DMS 273 (cell line): ENCODE results near the gene GADL1.

Source experiments
- DNase-seq: peaks from one replicate; lab custom pipeline; 2025; ENCODE audit not compliant: unreplicated experiment; lab: John Stamatoyannopoulos, UW

Gene GADL1

GRCh38 chr3:30878862-30879261 lies 15.6 kb downstream of the GADL1 start:
- DNase-seq: no peak

- no peak for DNase-seq
These were observed 19.0 kb downstream of the GADL1 start for GRCh38 chr3:30875505-30875904.

- no peak for DNase-seq
These were observed 20.8 kb downstream of the GADL1 start for GRCh38 chr3:30873671-30874070.

DNA sequence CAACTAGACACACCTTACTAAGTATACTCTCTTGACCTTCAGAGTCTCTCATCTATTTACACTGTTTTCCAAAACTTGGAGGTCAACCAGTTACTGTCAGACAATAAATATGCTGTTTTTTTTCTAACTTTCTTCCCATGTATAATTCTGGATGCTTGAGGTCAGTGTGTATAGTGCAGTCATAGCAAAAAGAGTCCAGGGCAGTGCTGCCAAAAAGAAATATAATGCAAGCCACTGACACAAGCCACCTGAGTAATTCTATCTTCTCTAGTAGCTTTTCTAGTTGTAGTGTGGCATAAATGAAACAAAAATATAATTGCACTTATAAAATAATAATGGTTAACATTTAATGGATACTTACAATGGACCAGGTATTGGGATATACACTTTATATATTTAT lies 21.6 kb downstream of the GADL1 start:
- no peak for DNase-seq

GRCh38 chr3:30871720-30872119 lies 22.7 kb downstream of the GADL1 start:
- no peak for DNase-seq

DNA sequence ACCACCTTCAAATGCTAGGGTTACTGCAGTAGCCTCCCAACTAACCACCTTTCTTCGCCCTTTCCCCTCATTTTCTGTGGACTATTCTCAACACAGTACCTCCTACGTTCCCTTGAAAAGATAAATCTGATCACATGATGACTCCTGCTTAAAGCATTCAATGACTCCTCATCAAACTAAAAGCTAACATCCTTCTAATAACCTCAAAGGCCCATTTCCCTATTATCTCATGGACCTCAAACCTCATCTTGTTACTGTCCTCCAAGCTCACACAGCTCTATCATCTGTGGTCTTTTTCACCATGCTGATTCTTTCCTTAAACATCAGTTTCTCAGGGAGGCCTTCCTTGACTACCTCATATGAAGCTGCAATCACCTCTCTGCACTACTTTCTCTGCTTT lies 29.6 kb downstream of the GADL1 start:
- DNase-seq: no peak

- no peak for DNase-seq
These were observed 30.3 kb downstream of the GADL1 start for GRCh38 chr3:30864132-30864531.

GRCh38 chr3:30862004-30862403 lies 32.5 kb downstream of the GADL1 start:
- no peak for DNase-seq

DNA sequence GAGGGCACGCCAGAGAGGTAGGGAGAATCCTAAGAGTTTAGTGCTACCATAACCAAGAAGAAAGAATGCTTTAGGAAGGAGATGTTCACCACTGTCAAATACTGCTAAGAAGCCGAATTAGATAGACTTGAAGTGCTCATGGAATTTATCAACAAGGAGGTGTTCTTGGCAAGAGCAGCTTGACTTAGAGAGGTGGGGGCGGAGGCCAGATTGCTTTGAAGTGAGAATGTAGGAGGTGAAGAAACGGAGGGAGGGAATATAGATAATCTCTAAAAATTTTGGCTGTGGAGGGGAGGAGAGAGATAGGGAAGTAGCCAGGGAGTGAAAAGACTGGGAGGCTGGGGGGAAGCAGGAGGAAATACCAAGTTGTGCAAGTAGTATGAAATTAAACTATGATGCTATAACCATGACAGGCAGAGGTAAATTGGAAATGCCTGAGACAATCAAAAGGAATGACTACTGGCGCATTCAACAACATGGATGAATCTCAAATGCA lies 35.5 kb downstream of the GADL1 start:
- no peak for DNase-seq

DNA sequence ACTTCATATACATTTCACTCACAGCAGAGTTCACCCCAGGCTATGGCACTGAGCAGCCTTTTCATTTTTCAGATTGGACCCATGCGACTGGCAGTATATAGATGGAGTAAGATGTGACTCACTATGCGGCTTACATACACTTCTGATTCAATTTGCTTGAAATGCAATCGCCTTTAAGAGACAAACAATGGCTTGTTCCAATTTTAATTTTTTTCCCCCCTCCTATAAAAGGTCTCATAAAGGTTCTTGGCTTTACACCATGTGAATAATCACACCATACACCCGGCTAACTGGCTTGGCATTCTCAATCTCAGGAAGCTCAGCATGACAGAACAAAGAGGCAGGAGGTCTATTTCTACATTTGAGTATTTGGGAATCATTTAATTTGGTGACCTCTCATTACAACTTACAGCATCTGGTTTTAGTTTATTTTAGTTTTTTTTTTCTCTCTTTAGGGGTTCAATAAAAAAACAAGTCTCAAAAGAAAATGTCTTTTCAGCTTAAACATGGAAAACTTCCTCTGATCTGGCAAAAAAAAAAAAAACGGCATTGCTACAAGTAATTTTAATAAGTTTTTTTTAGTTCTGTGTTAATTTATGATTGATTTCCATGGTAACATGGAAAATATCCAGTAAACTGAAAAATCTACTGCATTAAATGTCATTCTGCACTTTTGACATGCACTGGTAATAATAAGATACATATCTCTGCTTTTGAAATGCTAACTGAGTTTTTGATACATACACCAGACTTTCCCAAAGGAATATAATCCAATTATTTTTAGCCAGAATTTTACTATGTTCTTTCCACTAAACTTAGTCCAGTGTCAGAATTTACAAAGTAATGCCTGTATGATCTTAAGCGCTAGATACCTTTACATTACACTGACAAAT lies 38.8 kb downstream of the GADL1 start:
- no peak for DNase-seq

- no peak for DNase-seq
These were observed 41.6 kb downstream of the GADL1 start for GRCh38 chr3:30852833-30853232.

- DNase-seq: no peak
These were observed 46.2 kb downstream of the GADL1 start for GRCh38 chr3:30848087-30848779.

DNA sequence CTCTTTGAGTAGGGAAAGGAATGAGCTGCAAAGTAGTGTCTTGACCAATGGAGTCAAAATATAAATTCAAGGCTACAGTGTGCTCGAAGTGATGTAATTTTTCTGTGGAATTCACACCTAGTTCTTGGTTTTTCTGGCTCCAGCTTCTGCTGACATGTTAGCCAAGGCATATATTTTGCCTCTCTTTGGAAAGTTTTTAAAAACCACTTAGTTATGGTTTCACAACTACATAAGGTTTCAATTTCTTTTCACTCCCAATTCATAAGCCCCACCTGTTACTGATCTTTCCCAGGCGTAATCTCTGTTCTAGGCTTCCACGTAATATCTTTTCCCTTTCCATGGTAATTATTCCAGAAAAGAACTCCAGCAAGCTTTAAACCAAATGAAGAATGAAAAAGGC lies 46.9 kb downstream of the GADL1 start:
- DNase-seq: no peak

GRCh38 chr3:30845606-30846005 lies 48.9 kb downstream of the GADL1 start:
- no peak for DNase-seq

DNA sequence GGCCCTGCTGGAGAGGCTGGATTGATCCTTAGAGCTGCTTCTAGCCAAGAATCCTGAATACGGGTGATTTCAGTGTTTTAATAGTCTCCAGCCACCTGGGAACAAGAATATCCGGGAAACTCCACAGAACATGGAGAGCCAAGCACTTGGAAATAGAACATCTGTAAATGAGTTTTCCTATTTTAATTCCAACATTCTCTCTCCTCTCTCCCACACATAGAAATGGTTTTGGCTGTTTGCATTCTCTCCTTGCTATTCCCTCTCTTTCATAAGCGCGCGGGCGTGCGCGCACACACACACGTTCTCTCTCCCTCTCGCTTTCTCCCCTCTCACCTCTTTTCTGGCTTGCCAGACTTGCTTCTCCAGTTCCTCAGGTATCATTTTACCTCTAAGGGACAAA lies 50.6 kb downstream of the GADL1 start:
- DNase-seq: no peak

DNA sequence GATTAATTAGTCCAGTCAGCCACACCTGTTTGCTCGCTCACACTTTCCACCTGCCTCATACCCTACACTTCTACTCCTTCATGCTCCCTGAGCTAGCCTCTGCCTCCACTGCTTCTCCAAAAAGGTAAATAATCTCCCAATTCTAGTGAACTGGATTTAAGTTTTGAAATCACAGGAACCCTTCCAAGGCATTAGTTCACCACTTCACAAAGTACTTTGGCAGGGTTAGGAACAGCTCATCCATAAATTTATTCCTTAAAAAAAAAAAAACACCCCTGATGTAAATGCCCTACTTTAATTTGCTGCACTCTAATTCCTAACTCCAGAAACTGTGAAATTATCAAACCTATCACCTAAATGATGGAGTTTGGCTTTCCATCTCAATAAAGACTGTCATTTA lies 58.3 kb downstream of the GADL1 start:
- no peak for DNase-seq

GRCh38 chr3:30835667-30836066 lies 58.8 kb downstream of the GADL1 start:
- no peak for DNase-seq

GRCh38 chr3:30832961-30833575 lies 61.4 kb downstream of the GADL1 start:
- DNase-seq: peak; percentile 2

- DNase-seq: no peak
These were observed 67.4 kb downstream of the GADL1 start for GRCh38 chr3:30827080-30827479.

GRCh38 chr3:30826531-30826942 lies 67.9 kb downstream of the GADL1 start:
- peak; percentile 12 for DNase-seq

- DNase-seq: no peak
These were observed 75.2 kb downstream of the GADL1 start for GRCh38 chr3:30819067-30819798.
